ENCODE results near the gene DCAF17. TPM values are rescaled to one million over a fixed set of nuclear protein-coding genes. Genes with fewer than 3 reads are reported as not detected.

DCAF17 gene
- total RNA-seq, 4 donors from 2014 or later = 14.6 to 50.8 (median 23.8) TPM

- intact Hi-C loops (cut with DNase I; ENCODE audit: low total_unique reads) = no loop called here
- TF ChIP-seq POLR2A (IDR thresholded peaks at IDR 0.05) (no peak), CTCF (IDR thresholded peaks at IDR 0.05) (no peak)
Measured at GRCh38 chr2:171390941-171391516, 43.0 kb upstream of the DCAF17 start.

GRCh38 chr2:171391532-171391931 lies 42.5 kb upstream of the DCAF17 start:
- Histone ChIP-seq H3K27me3 (no peaks in the 10 kb centered on the region), H3K27ac (no peak overlapping the region), H3K36me3 (no peaks in the 10 kb centered on the region), H3K9me3 (no peaks in the 10 kb centered on the region), H3K4me1 (no peaks in the 10 kb centered on the region), H3K4me3 (no peak overlapping the region)
- DNase-seq = no peak
- intact Hi-C loops (cut with DNase I; ENCODE audit: low total_unique reads) = no loop called here
- TF ChIP-seq CTCF (IDR thresholded peaks at IDR 0.05) (no peak), POLR2A (IDR thresholded peaks at IDR 0.05) (no peak)

More at GRCh38 chr2:171390941-171391516, 43.0 kb upstream of the DCAF17 start:
- Histone ChIP-seq H3K4me3 (no peak overlapping the region), H3K36me3 (no peaks in the 10 kb centered on the region), H3K4me1 (no peaks in the 10 kb centered on the region), H3K27me3 (no peaks in the 10 kb centered on the region), H3K9me3 (no peaks in the 10 kb centered on the region), H3K27ac (no peak overlapping the region)
- no peak for DNase-seq

GRCh38 chr2:171393487-171393886 lies 40.5 kb upstream of the DCAF17 start:
- Histone ChIP-seq H3K27ac (no peak overlapping the region), H3K36me3 (no peaks in the 10 kb centered on the region), H3K4me3 (no peak overlapping the region), H3K9me3 (no peaks in the 10 kb centered on the region), H3K27me3 (no peaks in the 10 kb centered on the region), H3K4me1 (no peaks in the 10 kb centered on the region)
- intact Hi-C loops (cut with DNase I; ENCODE audit: low total_unique reads) = no loop called here
- TF ChIP-seq CTCF (IDR thresholded peaks at IDR 0.05) = no peak
- no peak for TF ChIP-seq POLR2A (IDR thresholded peaks at IDR 0.05)
- DNase-seq = no peak

- Histone ChIP-seq H3K36me3 (no peaks in the 10 kb centered on the region), H3K27me3 (no peaks in the 10 kb centered on the region), H3K4me1 (no peaks in the 10 kb centered on the region), H3K4me3 (no peak overlapping the region), H3K9me3 (no peaks in the 10 kb centered on the region), H3K27ac (no peak overlapping the region)
- no peak for TF ChIP-seq POLR2A (IDR thresholded peaks at IDR 0.05)
- no peak for TF ChIP-seq CTCF (IDR thresholded peaks at IDR 0.05)
- DNase-seq = no peak
- intact Hi-C loops (cut with DNase I; ENCODE audit: low total_unique reads) = no loop called here
Measured at GRCh38 chr2:171394164-171394740, 39.8 kb upstream of the DCAF17 start.

- DNase-seq = no peak
- TF ChIP-seq CTCF (IDR thresholded peaks at IDR 0.05) (no peak), POLR2A (IDR thresholded peaks at IDR 0.05) (no peak)
- Histone ChIP-seq H3K27me3 (no peaks in the 10 kb centered on the region), H3K4me1 (no peaks in the 10 kb centered on the region), H3K9me3 (no peaks in the 10 kb centered on the region), H3K36me3 (no peaks in the 10 kb centered on the region), H3K27ac (no peak overlapping the region), H3K4me3 (no peak overlapping the region)
- intact Hi-C loops (cut with DNase I; ENCODE audit: low total_unique reads) = no loop called here
Measured at GRCh38 chr2:171399292-171399691, 34.7 kb upstream of the DCAF17 start.

Data from uterus (tissue), 4 donors.